Measurements from ENCODE around the gene RBM17.
"Not testable (repeated sequence)": the region's sequence is repeated elsewhere in the genome, so short reads cannot be mapped to it uniquely, and the experiment has no call there.

The RBM17 gene

GRCh38 chr10:6153845-6154244 lies 65.0 kb downstream of the RBM17 start:
- DNase-seq = no peak

GRCh38 chr10:6154566-6154965 lies 65.7 kb downstream of the RBM17 start:
- no peak for DNase-seq

- no peak for DNase-seq
These were observed 69.4 kb downstream of the RBM17 start for GRCh38 chr10:6158276-6158675.

GRCh38 chr10:6161921-6162320 lies 73.1 kb downstream of the RBM17 start:
- DNase-seq = peak in 8 of 56 donors; percentile 19 to 48 (median 31)

GRCh38 chr10:6162589-6163356 lies 73.9 kb downstream of the RBM17 start:
- no peak for DNase-seq

GRCh38 chr10:6163364-6164270 lies 74.8 kb downstream of the RBM17 start:
- DNase-seq = peak in 54 of 56 donors; percentile 26 to 91 (median 72)

- no peak for DNase-seq
These were observed 75.6 kb downstream of the RBM17 start for GRCh38 chr10:6164271-6165095.

GRCh38 chr10:6165221-6165725 lies 76.4 kb downstream of the RBM17 start:
- no peak for DNase-seq

GRCh38 chr10:6165933-6166332 lies 77.1 kb downstream of the RBM17 start:
- DNase-seq = not testable (repeated sequence)
